ENCODE results near the gene WDFY3.

Gene WDFY3

DNA sequence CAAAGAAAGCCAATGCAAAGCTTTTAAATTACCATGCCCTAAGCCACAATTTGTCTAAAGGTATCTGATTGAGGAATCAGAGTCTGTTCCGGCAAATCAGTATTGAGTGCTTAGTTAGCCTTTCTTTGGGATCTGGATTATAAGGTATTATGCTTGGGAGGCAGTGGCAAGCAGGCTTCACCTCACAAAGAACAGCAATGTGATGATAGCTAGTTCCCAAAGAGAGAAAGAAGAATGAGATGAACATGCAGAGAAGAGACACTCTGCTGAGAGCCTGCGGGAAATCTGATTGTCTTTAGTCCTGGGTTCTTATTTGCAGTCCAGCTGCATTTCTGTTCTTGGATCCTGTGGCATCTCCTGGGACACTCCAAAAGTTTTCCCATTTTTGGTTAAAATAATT lies 35.2 kb downstream of the WDFY3 start:
- H3K9ac ChIP-seq, result no peak overlapping the region
- no peak overlapping the region for H3K4me2 ChIP-seq
- H3K9me3 ChIP-seq, result peaks cover 17% of the 10 kb centered on the region; the same call in 1 of the 2 replicates
- H3K27me3 ChIP-seq, result no peaks in the 10 kb centered on the region
- no peak overlapping the region for H3K4me3 ChIP-seq
- peaks cover 38% of the 10 kb centered on the region for H3K36me3 ChIP-seq
- TF ChIP-seq Cebpa-rat (IDR thresholded peaks at IDR 0.05), result no peak
- peaks cover 23% of the 10 kb centered on the region; the same call in 1 of the 2 replicates for H4K20me1 ChIP-seq
- peaks cover 7% of the 10 kb centered on the region; the same call in 1 of the 2 replicates for H3K4me1 ChIP-seq
- H3K27ac ChIP-seq, result no peak overlapping the region

DNA sequence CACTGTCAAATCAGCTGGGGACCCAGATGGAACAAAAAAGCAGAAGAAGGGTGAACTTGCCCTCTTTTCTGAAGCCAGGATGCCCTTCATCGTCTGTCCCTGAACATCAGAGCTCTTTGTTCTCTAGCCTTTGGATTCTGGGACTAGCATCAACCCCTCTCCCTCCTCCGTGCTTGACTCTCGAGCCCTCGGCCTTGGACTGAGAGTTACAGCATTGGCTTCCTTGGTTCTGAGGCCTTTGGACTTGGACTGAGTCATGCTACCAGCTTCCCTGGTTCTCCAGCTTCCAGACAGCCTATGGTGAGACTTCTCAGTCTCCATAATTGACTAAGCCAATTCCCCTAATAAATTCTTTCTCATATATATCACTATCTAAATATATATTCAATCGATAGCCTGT lies 38.4 kb downstream of the WDFY3 start:
- H3K4me1 ChIP-seq, result peaks cover 7% of the 10 kb centered on the region; the same call in 1 of the 2 replicates
- H4K20me1 ChIP-seq, result peaks cover 17% of the 10 kb centered on the region; the same call in 1 of the 2 replicates
- TF ChIP-seq Cebpa-rat (IDR thresholded peaks at IDR 0.05), result no peak

DNA sequence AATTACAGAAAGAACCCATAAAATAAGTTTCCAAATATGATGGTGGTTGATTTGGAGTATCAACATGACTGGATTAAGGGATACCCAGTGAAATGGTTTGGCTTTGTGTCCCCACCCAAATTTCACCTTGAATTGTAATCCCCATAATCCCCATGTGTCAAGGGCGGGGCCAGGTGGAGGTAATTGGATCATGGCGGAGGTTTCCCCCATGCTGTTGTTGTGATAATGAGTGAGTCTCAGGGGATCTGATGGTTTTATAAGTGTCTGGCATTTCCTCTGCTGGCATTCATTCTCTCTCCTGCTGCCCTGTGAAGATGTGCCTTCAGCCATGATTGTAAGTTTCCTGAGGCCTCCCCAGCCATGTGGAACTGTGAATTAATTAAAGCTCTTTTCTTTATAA lies 39.1 kb downstream of the WDFY3 start:
- Histone ChIP-seq H3K27me3 (no peaks in the 10 kb centered on the region), H3K9ac (no peak overlapping the region), H3K4me3 (no peak overlapping the region), H3K4me2 (no peak overlapping the region), H3K36me3 (peaks cover 38% of the 10 kb centered on the region), H4K20me1 (peaks cover 13% of the 10 kb centered on the region; the same call in 1 of the 2 replicates), H3K9me3 (peaks cover 17% of the 10 kb centered on the region; the same call in 1 of the 2 replicates), H3K4me1 (peaks cover 7% of the 10 kb centered on the region; the same call in 1 of the 2 replicates), H3K27ac (no peak overlapping the region)
- no peak for TF ChIP-seq Cebpa-rat (IDR thresholded peaks at IDR 0.05)

More for the DNA sequence above, 38.4 kb downstream of the WDFY3 start:
- H3K9me3 ChIP-seq, result peaks cover 17% of the 10 kb centered on the region; the same call in 1 of the 2 replicates
- no peak overlapping the region for H3K4me2 ChIP-seq
- H3K36me3 ChIP-seq, result peaks cover 38% of the 10 kb centered on the region
- H3K27me3 ChIP-seq, result no peaks in the 10 kb centered on the region
- no peak overlapping the region for H3K27ac ChIP-seq
- H3K9ac ChIP-seq, result no peak overlapping the region
- H3K4me3 ChIP-seq, result no peak overlapping the region

DNA sequence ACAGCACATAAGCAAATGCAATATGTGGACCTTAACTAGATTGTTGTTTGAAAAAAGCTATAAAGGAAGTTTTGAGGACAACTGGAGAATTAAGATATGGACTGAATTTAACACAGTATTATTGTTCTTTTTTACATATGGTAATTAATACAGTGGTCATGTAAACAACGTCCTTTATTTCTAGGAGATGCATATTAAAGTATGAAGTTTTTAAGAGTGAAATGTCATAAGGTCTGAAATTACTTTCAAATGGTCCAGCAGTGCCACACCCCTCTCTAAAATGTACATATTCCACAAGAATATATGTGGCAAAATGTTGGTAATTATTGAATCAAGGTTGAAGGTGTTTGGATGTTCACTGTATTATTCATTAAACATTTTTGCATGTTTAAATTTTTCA lies 40.9 kb downstream of the WDFY3 start:
- no peak for TF ChIP-seq Cebpa-rat (IDR thresholded peaks at IDR 0.05)
- Histone ChIP-seq H3K27me3 (no peaks in the 10 kb centered on the region), H3K9ac (no peak overlapping the region), H3K4me3 (no peak overlapping the region), H4K20me1 (no peaks in the 10 kb centered on the region), H3K4me2 (no peak overlapping the region), H3K27ac (no peak overlapping the region), H3K9me3 (peaks cover 17% of the 10 kb centered on the region; the same call in 1 of the 2 replicates), H3K4me1 (peaks cover 7% of the 10 kb centered on the region; the same call in 1 of the 2 replicates), H3K36me3 (peaks cover 30% of the 10 kb centered on the region)

DNA sequence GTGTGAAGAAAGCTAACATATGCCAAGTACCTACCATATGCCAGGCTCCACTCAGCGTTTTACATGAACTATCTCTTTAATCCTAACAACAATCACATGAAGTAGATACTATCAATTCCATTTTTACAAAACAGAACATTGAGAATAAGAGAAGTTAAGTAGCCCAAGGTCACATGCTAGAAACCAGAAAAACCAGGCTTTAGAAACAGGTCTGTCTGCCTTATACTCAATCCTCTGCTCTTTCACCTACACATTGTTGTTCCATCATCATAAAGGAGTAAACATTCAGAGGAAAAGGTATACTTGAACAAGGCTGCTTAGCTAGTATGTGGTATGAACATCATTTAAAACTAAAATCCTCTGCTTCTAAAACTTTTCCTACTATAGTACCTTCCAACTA lies 42.1 kb downstream of the WDFY3 start:
- Histone ChIP-seq H3K4me3 (no peak overlapping the region), H3K4me2 (no peak overlapping the region), H3K36me3 (peaks cover 23% of the 10 kb centered on the region), H3K27me3 (no peaks in the 10 kb centered on the region), H3K9ac (no peak overlapping the region), H3K27ac (no peak overlapping the region), H3K9me3 (peaks cover 17% of the 10 kb centered on the region; the same call in 1 of the 2 replicates), H4K20me1 (no peaks in the 10 kb centered on the region), H3K4me1 (peaks cover 7% of the 10 kb centered on the region; the same call in 1 of the 2 replicates)
- TF ChIP-seq Cebpa-rat (IDR thresholded peaks at IDR 0.05), result no peak

DNA sequence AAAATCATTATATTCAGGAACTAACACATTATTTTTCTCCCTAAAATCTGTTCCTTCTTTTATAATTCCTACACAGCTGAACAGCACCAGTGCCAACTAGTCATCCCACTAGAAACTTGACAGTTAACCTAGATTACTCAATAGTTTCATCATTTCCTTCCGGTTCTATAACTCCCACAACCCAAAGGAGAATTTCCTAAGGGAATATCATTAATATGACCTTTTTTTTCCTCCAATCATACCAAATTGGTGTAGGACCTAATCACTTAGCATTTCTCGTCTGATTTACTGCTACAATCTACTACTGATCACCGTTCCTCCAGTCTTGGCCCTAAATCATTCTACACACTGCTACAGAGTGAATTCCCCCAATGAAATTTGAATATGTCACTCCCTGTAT lies 45.9 kb downstream of the WDFY3 start:
- Histone ChIP-seq H3K9ac (no peak overlapping the region), H3K27ac (no peak overlapping the region), H3K9me3 (no peaks in the 10 kb centered on the region), H3K4me3 (no peak overlapping the region), H3K4me1 (no peaks in the 10 kb centered on the region), H4K20me1 (peaks cover 1% of the 10 kb centered on the region; the same call in 1 of the 2 replicates), H3K27me3 (no peaks in the 10 kb centered on the region), H3K36me3 (peaks cover 6% of the 10 kb centered on the region), H3K4me2 (no peak overlapping the region)
- no peak for TF ChIP-seq Cebpa-rat (IDR thresholded peaks at IDR 0.05)

DNA sequence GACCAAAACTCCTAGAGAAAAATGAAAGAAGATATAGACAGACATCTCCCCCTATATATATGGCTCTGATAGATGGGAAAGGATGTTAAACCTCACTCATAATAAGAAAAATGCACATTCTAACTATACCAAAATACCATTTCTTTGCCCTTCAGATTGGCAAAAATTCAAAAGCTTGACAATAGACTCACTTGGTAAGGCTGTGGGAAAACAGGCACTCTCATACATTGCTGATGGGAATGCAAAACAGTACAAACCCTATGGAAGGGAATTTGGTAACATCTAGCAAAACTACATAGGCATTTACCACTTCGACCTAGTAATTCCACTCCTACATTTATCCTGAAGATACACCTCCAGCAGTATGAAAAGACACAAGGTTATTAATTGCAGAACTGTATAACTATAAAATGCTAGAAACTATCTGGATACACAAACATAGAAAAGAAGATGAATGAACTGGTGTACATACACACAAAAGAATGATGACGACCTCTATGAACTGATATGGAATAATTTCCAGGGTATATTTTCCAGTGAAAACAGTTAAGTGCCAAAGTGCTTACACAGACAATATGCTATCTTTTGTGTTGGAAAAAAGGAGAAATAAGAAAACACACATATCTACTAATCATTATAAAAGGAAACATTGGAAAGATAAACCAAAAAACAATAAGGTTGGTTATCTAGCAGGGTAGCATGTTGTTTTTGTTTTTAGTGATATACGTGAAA lies 48.5 kb downstream of the WDFY3 start:
- no peaks in the 10 kb centered on the region for H3K4me1 ChIP-seq
- H3K27ac ChIP-seq, result no peak overlapping the region
- H3K4me3 ChIP-seq, result no peak overlapping the region
- TF ChIP-seq Cebpa-rat (IDR thresholded peaks at IDR 0.05), result no peak
- H3K4me2 ChIP-seq, result no peak overlapping the region
- H3K9me3 ChIP-seq, result no peaks in the 10 kb centered on the region
- H3K27me3 ChIP-seq, result no peaks in the 10 kb centered on the region
- H3K36me3 ChIP-seq, result peaks cover 18% of the 10 kb centered on the region
- no peak overlapping the region for H3K9ac ChIP-seq
- H4K20me1 ChIP-seq, result peaks cover 5% of the 10 kb centered on the region; the same call in 1 of the 2 replicates

DNA sequence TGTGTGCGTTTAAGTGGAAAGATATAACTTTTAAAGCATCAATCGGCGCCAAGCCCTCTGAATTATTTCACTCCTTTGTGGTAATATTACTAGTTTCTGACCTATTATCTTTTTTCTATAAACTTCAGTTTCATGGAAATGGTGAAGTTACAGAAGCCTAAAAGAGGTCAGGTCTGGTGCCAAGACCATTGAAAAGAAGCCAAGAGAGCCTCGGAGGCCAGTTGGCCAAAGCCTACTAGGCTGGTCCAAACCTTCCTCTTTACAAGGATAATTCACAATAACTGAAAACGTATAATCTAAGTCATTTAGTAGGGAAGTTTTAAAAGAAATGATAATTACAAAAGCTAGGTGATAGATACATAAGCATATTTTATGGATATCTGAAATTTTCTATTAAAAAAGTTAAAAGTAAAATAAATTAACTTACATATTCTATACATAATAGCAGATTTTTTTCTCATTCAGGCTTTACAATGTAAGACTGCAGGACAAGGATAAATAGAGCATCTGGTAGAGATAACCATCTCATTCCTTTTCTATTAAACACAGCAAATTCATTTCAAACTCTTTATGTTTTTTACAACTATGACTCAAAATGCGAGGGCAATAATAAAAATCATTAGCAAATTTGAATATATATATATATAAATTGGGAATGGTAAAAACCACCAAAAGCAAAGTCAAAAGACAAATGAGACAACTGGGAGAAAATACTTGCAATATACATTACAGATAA lies 49.2 kb downstream of the WDFY3 start:
- H3K9me3 ChIP-seq, result no peaks in the 10 kb centered on the region
- no peak overlapping the region for H3K27ac ChIP-seq

DNA sequence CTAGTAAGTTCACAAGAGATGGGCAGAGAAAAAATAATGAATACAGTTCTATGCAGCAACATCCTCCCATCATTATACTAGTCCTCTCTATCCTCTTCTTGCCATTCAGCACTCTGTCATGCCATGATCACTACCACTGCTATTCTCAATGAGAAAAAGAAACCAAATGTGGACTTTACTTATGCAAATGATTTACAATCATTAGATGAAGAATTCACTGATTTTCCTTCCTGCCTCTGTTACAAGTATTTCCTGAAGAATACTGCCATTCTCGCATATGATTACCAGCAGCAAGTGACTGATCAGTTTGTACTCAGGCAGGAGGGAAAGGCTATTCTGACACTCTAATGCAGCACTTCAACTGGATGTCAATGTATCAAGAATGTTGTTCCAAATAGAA lies 50.3 kb downstream of the WDFY3 start:
- H3K36me3 ChIP-seq, result peaks cover 24% of the 10 kb centered on the region
- no peak overlapping the region for H3K4me3 ChIP-seq
- peaks cover 5% of the 10 kb centered on the region; the same call in 1 of the 2 replicates for H4K20me1 ChIP-seq
- H3K27ac ChIP-seq, result no peak overlapping the region
- no peak for TF ChIP-seq Cebpa-rat (IDR thresholded peaks at IDR 0.05)
- no peaks in the 10 kb centered on the region for H3K27me3 ChIP-seq
- H3K4me2 ChIP-seq, result no peak overlapping the region
- no peaks in the 10 kb centered on the region for H3K9me3 ChIP-seq
- no peak overlapping the region for H3K9ac ChIP-seq
- no peaks in the 10 kb centered on the region for H3K4me1 ChIP-seq

More for the DNA sequence above, 49.2 kb downstream of the WDFY3 start:
- H3K27me3 ChIP-seq, result no peaks in the 10 kb centered on the region
- no peaks in the 10 kb centered on the region for H3K4me1 ChIP-seq
- peaks cover 18% of the 10 kb centered on the region for H3K36me3 ChIP-seq
- TF ChIP-seq Cebpa-rat (IDR thresholded peaks at IDR 0.05), result no peak
- no peak overlapping the region for H3K4me2 ChIP-seq
- H3K4me3 ChIP-seq, result no peak overlapping the region
- no peak overlapping the region for H3K9ac ChIP-seq
- peaks cover 5% of the 10 kb centered on the region; the same call in 1 of the 2 replicates for H4K20me1 ChIP-seq

DNA sequence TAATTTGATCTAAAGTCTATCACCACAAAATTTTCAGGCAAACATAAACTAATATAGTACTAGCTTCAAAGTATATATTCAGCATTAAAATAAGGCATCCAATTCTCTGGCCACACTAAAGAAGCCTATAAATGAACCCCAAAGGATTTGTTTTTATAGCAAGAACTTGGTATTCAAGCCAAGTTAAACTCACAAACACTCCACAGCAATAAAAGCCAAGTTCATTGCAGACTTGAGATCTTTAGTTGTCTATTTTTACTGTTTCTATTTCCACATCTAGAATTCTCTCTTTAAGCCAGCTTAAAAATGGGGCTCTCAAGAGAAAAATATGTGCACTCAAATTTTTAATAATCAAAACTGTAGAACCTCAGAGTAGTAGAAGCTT lies 51.1 kb downstream of the WDFY3 start:
- peaks cover 5% of the 10 kb centered on the region; the same call in 1 of the 2 replicates for H4K20me1 ChIP-seq
- no peaks in the 10 kb centered on the region for H3K9me3 ChIP-seq
- no peak overlapping the region for H3K4me2 ChIP-seq
- H3K27me3 ChIP-seq, result no peaks in the 10 kb centered on the region
- H3K27ac ChIP-seq, result no peak overlapping the region
- no peaks in the 10 kb centered on the region for H3K4me1 ChIP-seq
- H3K9ac ChIP-seq, result no peak overlapping the region
- peaks cover 24% of the 10 kb centered on the region for H3K36me3 ChIP-seq
- TF ChIP-seq Cebpa-rat (IDR thresholded peaks at IDR 0.05), result no peak
- H3K4me3 ChIP-seq, result no peak overlapping the region

All from BLaER1 (cell line).